K562 (cell line): ENCODE measurements around the gene FAM227A. TPM values are rescaled to one million over a fixed set of nuclear protein-coding genes. Genes with fewer than 3 reads are reported as not detected.

Experiments
- ASH1L ChIP-seq: fragments of 450-650 bp; IDR thresholded peaks from 2 replicates; pipeline ENCODE4 v1.6.1; 2018; ENCODE audit warnings: borderline replicate concordance, mild to moderate bottlenecking, low read depth; ENCODE audit not compliant: partially characterized antibody
- BCLAF1 ChIP-seq, 2 experiments: fragments of 450-650 bp in 1 of 2; IDR thresholded peaks; 2 replicates each; pipeline ENCODE4 v1.6.1; 2011 to 2017; ENCODE audit warnings: low read depth in 2 of 2, antibody characterized with exemption in 1 of 2, borderline replicate concordance in 1 of 2, low read length in 1 of 2, mild to moderate bottlenecking in 1 of 2, mixed read lengths in 1 of 2; ENCODE audit not compliant: control insufficient read depth in 1 of 2
- BMI1 ChIP-seq: fragments of 150-350 bp; IDR thresholded peaks from 2 replicates; pipeline ENCODE4 v1.6.1; 2014; ENCODE audit warnings: low read length
- CHD4 ChIP-seq: fragments of 200-600 bp; sonication (generic); IDR thresholded peaks from 3 replicates; pipeline ENCODE4 v1.6.1; 2012; ENCODE audit warnings: low read depth, mild to moderate bottlenecking, mixed read lengths, low read length, inconsistent platforms; ENCODE audit not compliant: insufficient read depth, insufficient replicate concordance, poor library complexity, severe bottlenecking
- ERF ChIP-seq: fragments of 450-650 bp; formaldehyde crosslinking; IDR thresholded peaks from 2 replicates; pipeline ENCODE4 v1.4.0; 2020; ENCODE audit warnings: mild to moderate bottlenecking, mixed read lengths
- PRDM10 ChIP-seq: fragments of 450-650 bp; IDR thresholded peaks from 2 replicates; pipeline ENCODE4 v1.6.1; 2018; ENCODE audit not compliant: partially characterized antibody
- PURB ChIP-seq: sonication (generic); formaldehyde crosslinking; IDR thresholded peaks from 2 replicates; pipeline ENCODE4 v1.9.0; 2021; ENCODE audit warnings: low read depth, mild to moderate bottlenecking, missing genetic modification reagents
- SIN3A ChIP-seq, 2 experiments: fragments of 150-350 bp in 1 of 2; IDR thresholded peaks; 2 replicates each; pipeline ENCODE4 v1.6.1; 2011 to 2016; ENCODE audit warnings: borderline replicate concordance in 2 of 2, low read depth in 2 of 2, low read length in 2 of 2, mild to moderate bottlenecking in 2 of 2, moderate library complexity in 2 of 2; ENCODE audit not compliant: control insufficient read depth in 1 of 2
- VEZF1 ChIP-seq: fragments of 200-800 bp; sonication (Bioruptor generic); IDR thresholded peaks from 2 replicates; pipeline ENCODE4 v1.6.1; 2017; ENCODE audit warnings: missing genetic modification characterization, missing compliant biosample characterization
- ZNF23 ChIP-seq: fragments of 250-450 bp; sonication (Bioruptor Pico); IDR thresholded peaks from 2 replicates; pipeline ENCODE4 v1.4.0; 2020; ENCODE audit warnings: mild to moderate bottlenecking
- ZNF57 ChIP-seq: fragments of 450-650 bp; formaldehyde crosslinking; IDR thresholded peaks from 2 replicates; pipeline ENCODE4 v1.4.0; 2020; ENCODE audit warnings: mild to moderate bottlenecking, moderate library complexity
- ZZZ3 ChIP-seq: fragments of 450-650 bp; IDR thresholded peaks from 2 replicates; pipeline ENCODE4 v1.6.1; 2016; ENCODE audit warnings: antibody characterized with exemption, mild to moderate bottlenecking, moderate library complexity
- polyA plus RNA-seq, 8 experiments: library from polyadenylated mRNA; depleted of rRNA in 4 of 8; stranded (reverse) in 5 of 8; unstranded in 3 of 8; fragments of >200 nt; fragmentation: Nextera tagmentation in 2 of 8; fragmentation: Illumina TruSeq in 1 of 8; extraction: Ambion mirVana in 2 of 8; extraction: Trizol in 1 of 8; gene quantifications; 2 replicates each; pipeline versions ENCODE4 v1.2.1 to v1.2.3, GENCODE V29; 2011 to 2014; ENCODE audit warnings: inconsistent platforms in 1 of 8, missing spikeins in 1 of 8
- total RNA-seq, 7 experiments: library from RNA; depleted of rRNA in 6 of 7; stranded (reverse); fragments of >200 nt in 6 of 7; fragmentation: Illumina TruSeq in 2 of 7; extraction: Trizol in 2 of 7; gene quantifications; 2 replicates each; pipeline versions ENCODE4 v1.2.1 to v1.2.3, GENCODE V29; 2011 to 2021; ENCODE audit warnings: low replicate concordance in 1 of 7
- TF ChIP-seq, protein P1 (sequence below): fragments of 150-350 bp; IDR thresholded peaks from 2 replicates; pipeline ENCODE4 v1.6.1; 2014; ENCODE audit warnings: low read depth, mild to moderate bottlenecking, low read length, borderline replicate concordance

The FAM227A gene
- total and polyA plus RNA-seq, 9 of the 15 experiments (the other 6 are each of a cell fraction or from before 2014, with no cell fraction given), result 0.10 to 2.2 (median 0.83) TPM

DNA sequence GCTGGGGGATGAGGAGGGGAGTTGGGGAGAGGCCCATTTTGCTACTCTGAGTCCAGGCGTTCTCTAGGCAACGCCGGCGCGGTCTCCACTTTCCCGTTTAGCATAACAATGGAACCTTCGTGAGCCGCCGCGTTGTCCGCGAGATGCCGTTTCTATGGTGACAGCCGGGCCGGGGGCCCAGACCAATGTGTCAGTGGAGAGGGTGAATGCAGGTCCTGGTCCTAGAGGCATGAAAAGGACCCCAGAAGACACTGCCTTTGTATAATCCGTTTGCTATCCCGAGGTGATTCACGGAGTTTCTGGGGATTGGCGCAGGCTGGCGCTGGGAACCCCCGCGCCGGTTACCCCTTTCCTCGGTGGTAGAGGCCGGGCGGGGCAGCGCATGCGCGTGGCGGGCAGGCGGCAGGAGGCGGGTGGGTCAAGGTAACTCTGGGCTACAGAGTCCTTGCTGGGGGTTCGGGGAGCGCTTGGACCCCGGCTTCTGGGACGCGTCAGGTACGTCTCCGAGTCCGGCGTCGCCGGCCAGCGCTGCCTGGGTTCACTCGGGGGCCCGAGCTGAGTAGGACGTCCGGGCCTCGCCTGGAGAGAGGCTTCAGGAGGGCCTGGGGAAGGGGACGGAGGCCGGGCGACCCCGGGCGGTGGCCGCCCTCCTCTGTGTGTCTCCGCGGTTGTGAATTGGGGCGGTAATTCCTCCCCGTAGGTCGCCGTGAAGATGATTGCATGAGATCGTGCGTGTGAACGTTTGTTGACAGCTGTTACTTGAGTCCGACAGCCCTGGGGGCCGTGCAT, at the start of gene FAM227A, which contains the start of gene CBY1 (continued):
- TF ChIP-seq, protein P1, sequence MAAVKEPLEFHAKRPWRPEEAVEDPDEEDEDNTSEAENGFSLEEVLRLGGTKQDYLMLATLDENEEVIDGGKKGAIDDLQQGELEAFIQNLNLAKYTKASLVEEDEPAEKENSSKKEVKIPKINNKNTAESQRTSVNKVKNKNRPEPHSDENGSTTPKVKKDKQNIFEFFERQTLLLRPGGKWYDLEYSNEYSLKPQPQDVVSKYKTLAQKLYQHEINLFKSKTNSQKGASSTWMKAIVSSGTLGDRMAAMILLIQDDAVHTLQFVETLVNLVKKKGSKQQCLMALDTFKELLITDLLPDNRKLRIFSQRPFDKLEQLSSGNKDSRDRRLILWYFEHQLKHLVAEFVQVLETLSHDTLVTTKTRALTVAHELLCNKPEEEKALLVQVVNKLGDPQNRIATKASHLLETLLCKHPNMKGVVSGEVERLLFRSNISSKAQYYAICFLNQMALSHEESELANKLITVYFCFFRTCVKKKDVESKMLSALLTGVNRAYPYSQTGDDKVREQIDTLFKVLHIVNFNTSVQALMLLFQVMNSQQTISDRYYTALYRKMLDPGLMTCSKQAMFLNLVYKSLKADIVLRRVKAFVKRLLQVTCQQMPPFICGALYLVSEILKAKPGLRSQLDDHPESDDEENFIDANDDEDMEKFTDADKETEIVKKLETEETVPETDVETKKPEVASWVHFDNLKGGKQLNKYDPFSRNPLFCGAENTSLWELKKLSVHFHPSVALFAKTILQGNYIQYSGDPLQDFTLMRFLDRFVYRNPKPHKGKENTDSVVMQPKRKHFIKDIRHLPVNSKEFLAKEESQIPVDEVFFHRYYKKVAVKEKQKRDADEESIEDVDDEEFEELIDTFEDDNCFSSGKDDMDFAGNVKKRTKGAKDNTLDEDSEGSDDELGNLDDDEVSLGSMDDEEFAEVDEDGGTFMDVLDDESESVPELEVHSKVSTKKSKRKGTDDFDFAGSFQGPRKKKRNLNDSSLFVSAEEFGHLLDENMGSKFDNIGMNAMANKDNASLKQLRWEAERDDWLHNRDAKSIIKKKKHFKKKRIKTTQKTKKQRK, result no peak
- TF ChIP-seq BMI1 (peak; percentile 17; the same call in 1 of the 2 replicates), ZNF23 (CRISPR knock-in tag) (no peak), ASH1L (peak; percentile 72), CHD4 (no peak), ZZZ3 (no peak), BCLAF1 (IDR thresholded peaks at IDR 0.05; ENCODE audit: borderline replicate concordance in 1 of 2, control insufficient read depth in 1 of 2, low read depth in 2 of 2, low read length in 1 of 2) (peak in 1 of 2 experiments; percentile 95; a peak in 2 of 4 replicates), VEZF1 (CRISPR knock-in tag) (peak; percentile 58), PRDM10 (peak; percentile 100), SIN3A (IDR thresholded peaks at IDR 0.05; ENCODE audit: borderline replicate concordance in 2 of 2, control insufficient read depth in 1 of 2, low read depth in 2 of 2, low read length in 2 of 2) (peak; percentile 37 to 49; a peak in 1 of 4 replicates), ZNF57 (CRISPR knock-in tag) (no peak), PURB (CRISPR knock-in tag) (no peak), ERF (CRISPR knock-in tag) (no peak)
